GM18517 (cell line): Measurements from ENCODE around the gene KHDC1L.
"Not testable (repeated sequence)": the region's sequence is repeated elsewhere in the genome, so short reads cannot be mapped to it uniquely, and the experiment has no call there.

Experiments
- ATAC-seq: cut with Tn5 transposase; IDR thresholded peaks from one replicate; pipeline ENCODE4 v1.9.1; 2021; ENCODE audit warnings: mild to moderate bottlenecking, moderate library complexity; ENCODE audit not compliant: unreplicated experiment

The KHDC1L gene, protein sequence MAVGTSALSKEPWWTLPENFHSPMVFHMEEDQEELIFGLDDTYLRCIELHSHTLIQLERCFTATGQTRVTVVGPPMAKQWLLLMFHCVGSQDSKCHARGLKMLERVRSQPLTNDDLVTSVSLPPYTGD

DNA sequence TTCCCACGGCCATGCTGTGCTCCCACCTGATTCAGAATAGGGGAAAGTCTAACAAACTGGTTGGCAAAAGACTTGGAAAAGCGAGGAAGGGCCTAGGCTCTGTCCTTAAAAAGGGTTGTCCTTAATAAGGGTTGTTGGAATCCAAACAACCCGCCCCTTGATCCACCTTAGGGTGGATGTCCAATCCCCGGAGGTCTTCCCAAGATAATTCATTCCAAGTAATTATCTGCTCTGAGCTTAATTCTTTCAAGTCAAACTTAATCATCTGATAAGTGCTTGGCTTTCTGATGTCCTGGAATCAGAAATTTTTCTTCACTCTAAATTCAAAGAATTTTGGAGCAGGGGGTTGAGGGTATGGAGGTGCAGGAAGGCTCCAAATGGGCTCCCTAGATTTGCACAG lies at the start of gene KHDC1L:
Gene KHDC1L, minus strand, starts transcription at position 101 of the 400 bp plus-strand sequence. Its CDS starts 88 bp downstream, at position 13.
- ATAC-seq, result no peak

DNA sequence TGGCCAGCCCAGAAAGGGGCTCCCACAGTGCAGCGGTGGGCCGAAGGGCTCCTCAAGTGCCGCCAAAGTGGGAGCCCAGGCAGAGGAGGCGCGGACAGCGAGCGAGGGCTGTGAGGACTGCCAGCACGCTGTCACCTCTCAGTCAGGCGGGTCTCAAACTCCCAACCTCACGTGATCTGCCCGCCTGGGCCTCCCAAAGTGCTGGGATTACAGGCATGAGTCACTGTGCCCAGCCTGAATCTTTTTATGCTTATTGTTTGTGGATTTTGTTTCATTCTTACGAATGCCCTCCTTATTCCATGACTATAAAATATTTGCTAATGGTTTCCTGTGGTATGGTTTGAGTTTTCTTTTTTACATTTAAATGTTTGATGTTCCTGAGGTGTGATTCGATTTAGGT lies 44.0 kb upstream of the KHDC1L start:
- ATAC-seq, result not testable (repeated sequence)

DNA sequence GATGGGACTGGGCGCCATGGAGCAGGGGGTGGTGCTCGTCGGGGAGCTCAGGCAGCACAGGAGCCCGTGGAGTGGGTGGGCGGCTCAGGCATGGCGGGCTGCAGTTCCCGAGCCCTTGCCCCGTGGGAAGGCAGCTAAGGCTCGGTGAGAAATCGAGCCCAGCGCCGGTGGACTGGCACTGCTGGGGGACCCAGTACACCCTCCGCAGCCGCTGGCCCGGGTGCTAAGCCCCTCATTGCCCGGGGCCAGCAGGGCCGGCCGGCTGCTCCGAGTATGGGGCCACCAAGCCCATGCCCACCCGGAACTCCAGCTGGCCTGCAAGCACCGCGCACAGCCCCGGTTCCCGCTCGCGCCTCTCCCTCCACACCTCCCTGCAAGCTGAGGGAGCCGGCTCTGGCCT lies 43.6 kb upstream of the KHDC1L start:
- not testable (repeated sequence) for ATAC-seq

DNA sequence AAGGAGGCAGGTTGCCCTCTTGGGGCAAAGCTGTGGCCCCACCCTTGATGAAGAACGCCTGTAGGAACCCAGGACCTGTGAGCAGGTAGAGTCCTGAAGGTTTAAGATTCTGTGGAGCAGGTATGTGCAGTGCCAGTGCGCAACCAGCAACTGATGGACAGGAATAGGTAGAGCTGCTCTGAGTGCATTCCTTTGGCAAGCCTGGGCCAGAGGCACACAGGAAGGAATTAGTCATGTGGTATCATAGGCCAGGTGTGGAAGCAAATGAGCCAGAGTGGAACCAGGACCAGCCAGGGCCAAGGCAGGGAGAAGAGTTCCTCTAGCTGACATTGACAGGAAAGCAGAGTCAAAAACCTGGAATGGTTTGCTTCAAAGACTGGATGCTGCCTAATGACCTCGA lies 39.1 kb upstream of the KHDC1L start:
- ATAC-seq, result no peak

DNA sequence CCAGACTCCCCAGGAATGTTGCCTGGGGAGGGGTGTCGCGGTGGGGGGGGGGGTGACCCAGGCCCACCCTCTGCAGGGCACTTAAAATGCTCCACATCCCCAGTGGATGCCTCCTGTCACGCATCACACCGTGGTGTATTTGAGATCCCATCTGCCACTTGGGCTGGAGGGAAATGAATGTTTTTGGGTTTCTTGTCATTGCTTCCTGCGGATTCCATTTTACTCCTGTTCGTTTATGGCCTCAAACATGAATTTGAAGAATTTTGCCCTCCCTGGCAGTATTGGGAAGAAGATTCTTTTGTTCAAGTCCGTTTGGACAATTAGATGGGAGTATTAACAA lies 38.2 kb upstream of the KHDC1L start:
- peak; percentile 3 for ATAC-seq

DNA sequence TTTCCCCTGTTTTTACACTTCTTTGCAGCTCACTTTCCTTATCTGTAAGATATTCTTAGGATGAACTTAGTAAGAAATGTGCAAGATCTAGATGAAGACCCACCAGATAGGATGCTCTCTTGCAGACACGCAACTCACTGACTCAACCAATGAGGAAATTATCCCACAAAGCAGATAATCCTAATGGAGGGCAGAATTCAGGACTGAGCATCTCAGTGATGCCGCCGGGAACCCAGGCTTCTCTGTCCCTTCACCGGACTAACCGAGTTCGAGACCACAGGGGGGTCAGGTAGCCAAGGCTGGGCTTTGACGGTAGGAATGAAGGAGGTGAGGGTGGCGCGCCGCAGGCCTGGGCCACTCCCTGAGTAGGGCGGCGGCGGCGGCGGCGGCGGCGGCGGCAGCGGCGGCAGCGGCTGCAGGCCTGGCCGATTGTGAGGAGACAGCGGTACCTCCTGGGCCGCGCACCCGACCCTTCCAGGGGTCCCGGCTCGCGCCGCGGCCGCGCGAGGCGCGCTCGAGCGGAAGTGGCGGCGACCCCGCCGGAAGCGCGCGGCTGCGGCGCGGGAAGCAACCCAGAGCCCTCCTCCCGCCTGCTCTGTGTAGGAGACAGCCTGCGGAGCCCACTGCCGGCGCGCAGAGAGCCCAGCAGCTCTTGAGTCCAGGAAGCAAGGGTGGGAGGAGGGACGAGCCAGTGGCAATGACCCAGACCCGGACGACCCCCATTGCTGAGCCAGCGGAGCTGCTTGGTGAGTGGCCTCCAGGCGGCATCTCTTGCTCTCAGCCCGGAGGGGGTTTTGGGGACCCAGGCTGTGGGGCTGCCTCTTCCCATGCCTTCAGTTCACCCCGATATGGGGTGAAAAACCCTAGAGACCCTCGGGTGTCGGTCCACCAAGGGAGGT lies 37.6 kb upstream of the KHDC1L start, which contains the start of gene KHDC1:
Gene KHDC1, minus strand, starts transcription at position 526 of the 899 bp plus-strand sequence. CDS start 20,679 bp downstream, outside the sequence.
- ATAC-seq, result peak; percentile 83

DNA sequence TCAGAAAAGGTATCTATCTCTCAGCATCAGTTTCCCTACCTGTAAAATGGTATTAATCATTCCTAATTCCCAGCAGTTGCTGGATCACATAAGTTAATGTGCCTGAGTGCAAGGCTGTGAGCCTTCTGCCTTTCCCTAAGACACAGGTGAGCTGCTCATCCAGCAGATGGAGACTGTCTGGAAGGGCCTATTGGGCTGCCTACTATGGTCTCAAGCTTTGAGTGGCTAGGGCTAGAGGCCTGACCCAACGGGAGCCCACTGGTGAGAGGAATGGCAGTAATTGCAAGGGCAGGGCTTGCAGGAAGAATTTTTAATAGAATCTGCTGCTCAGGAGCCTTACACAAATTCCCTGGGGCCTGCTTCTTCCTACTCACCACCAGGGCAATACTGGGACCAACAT lies 33.4 kb upstream of the KHDC1L start:
- ATAC-seq, result no peak

DNA sequence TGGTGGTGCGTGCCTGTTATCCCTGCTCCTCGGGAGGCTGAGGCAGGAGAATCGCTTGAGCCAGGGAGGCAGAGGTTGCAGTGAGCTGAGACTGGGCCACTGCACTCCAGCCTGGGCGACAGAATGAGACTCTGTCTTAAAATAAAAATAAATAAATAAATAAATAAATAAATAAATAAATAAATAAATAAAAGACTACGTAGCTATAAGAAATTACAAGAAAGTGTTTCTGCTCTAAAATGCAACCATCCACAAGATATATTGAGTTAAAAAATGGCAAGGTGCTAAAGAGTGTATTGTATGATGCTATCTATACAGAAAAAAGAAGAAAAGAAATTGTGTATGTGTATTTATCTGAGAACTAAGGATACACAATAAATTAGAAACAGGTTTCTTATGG lies 29.0 kb upstream of the KHDC1L start:
- not testable (repeated sequence) for ATAC-seq

DNA sequence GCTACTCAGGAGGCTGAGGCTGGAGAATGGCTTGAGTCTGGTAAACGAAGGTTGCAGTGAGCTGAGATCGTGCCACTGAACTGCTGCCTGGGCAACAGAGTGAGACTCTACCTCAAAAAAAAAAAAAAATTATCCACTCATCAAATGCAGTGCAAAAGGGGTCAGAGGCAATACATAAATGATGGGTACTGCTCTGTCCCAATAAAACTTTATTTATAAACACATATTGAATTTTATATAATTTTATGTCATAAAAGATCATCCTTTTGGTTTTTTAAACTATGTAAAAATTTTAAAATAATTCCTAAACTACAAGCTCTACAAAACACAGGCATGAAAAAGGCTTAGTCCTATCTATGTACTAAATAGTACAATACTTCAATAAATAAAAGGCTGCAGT lies 27.4 kb upstream of the KHDC1L start:
- ATAC-seq, result no peak

DNA sequence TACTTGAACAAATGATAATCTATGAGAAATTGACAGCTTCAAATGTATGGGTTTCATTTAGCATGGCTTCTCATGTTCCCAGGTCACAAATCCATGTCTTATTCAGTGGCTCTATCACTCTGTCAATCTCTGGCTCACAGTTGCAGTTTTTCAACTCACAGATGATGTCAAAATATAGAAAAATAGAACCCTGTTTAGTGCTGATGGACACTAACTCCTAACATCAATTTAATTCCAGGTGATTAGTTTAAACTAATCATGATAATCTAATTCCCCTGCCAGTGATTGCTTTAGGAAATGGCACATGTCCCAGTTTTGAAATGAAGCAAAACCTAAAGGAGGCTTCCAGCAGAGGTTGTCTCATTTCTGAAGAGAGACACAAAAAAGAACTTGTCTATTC lies 24.7 kb upstream of the KHDC1L start:
- ATAC-seq, result no peak

DNA sequence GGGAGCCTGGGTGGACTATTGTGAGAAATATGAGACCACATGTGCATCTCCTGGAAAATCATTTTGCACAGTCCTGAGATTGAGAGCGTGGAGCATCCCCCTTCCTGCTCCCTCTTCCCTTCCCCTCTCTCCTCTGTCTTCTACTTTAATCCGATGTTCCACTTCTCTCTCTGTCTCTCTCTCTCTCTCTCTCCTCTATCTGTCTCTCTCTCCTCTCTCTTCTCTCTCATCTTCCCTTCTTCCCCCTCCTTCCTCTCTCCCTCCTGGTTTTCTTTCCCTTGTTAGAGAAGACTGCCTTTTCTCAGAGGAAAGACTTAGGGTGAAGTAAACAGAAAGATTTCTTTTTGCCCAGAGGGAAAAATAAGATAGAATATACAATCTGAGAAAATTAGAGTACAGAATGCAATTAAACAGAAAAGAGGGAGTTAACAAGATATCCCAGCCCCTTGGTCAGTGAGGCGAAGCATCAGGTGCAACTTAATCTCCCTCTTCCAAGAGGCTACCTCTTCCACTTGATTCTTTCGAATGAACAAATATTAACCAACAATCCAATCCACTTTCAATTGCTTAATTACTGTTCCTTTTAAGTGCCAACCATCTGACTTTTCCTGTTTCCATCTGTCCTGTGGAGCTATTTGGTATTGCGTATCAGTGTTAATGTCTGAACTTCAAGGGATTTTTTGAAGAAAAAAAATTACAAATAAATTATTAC lies 23.1 kb upstream of the KHDC1L start:
- no peak for ATAC-seq

DNA sequence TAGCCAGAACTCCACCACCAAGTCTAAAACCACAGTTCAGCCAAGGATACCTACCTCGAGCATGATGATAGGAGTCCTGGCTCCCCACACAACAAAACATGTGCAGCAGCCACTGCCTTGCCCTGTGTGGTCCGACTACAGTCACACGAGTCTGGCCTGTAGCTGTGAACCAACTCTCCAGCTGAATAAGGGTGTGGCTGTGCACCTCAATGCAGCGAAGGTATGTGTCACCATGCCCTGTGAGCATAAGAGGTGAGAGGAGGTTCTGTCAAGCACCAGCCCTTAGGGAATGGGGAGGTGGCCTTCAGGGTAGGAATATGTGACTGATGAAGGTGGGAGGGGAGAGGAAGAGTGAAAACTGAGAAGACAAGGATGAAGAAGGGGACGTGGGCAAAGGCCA lies 16.7 kb upstream of the KHDC1L start:
- ATAC-seq, result no peak

DNA sequence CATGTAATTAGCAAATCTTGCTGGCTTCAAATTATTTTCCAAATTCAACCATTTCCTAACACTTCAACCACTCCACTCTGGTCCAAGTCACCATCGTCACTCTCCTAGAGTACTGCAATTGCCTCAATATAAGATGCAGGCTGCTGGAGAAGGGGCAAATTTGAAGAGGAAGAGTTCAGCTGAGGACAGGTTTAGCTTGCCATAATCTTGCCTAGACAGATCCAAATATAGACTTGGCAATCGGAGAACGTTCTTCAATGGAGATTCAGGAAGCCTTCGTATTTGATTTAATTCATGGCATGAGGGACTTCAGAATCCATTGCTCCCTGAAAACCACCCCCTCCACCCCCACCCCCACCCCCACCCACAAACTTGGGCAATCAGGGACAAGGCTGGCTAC lies 15.4 kb upstream of the KHDC1L start:
- ATAC-seq, result no peak

DNA sequence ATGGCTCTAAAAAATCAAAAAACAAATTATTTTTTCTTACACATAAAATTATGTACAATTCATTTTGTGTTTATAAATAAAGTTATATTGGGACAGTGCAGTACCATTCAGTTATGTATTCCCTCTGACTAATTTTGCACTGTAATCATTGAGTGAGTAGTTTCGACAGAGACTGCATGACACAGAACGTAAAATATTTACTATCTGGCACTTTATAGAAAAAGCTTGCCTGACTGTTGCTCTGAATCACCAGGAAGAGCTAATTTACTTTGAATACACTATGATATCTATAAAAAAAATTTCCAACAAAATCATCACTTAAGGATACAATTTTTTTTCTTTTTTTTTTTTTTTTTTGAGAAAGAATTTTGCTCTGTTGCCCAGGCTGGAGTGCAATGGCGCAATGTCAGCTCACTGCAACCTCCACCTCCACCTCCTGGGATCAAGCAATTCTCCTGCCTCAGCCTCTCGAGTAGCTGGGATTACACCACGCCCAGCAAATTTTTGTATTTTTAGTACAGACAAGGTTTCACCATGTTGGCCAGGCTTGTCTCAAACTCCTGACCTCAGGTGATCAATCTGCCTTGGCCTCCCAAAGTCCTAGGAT lies 11.0 kb upstream of the KHDC1L start:
- ATAC-seq, result no peak

DNA sequence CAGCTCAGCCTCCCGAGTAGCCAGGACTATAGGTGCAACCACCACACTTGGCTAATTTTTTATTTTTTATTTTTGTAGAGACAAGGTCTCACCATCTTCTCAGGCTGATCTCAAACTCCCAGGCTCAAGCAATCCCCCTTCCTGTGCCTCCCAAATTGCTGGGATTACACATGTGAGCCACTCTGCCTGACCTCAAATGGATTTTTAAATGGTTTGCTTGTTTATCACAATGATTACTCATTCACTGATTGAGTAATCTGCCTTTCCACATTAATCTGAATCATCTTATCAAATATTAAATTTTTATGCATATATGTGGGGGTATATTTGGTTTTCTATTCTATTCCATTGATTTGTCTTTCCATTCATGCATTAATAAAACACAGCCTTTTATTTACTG lies 9.4 kb upstream of the KHDC1L start:
- ATAC-seq, result no peak

DNA sequence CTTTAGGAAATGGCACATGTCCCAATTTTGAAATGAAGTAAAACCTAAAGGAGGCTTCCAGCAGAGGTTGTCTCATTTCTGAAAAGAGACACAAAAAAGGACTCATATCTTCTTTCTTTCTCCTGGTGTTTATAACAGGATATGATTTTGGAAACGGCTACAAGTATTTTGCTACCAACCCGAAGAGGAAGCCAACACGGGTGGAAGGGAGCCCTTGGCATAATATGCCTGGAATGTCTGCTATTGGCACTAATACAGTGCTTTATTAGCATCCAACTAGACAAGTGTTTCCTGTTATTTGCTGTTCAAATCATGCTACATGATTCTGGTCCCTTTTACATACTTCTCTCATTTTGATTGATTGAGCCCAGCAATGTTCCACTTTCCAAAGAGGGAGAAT lies 8.7 kb upstream of the KHDC1L start:
- not testable (repeated sequence) for ATAC-seq

DNA sequence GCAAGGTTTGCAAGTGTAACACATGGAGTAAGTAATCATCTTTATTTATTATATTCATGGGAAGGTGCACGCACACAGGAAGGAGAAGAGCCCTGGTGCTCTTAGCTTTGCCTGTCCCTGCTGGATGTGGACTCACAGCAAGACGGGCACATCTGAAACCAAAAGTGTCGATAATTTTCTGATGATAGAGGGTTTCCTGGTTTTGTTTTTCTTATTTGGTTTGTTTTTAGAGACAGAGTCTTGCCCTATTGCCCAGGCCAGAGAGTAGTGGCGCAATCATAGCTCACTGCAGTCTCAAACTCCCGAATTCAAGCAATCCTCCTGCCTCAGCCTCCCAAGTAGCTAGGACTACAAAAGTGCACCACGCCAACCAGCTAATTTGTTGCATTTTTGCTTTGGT lies 7.8 kb upstream of the KHDC1L start:
- no peak for ATAC-seq

DNA sequence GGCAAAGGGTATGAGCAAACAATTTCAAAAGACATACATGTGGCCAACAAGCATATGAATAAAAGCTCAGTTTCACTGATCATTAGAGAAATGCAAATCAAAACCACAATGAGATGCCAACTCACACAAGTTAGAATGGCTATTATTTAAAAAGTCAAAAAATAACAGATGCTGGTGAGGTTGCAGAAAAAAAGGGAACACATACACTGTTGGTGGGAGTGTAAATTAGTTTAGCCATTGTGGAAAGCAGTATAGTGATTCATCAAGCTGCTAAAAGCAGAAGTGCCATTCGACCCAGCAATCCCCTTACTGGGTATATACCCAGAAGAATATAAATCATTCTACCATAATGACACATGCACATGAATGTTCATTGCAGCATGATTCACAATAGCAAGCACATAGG lies 6.7 kb upstream of the KHDC1L start:
- ATAC-seq, result peak; percentile 57

DNA sequence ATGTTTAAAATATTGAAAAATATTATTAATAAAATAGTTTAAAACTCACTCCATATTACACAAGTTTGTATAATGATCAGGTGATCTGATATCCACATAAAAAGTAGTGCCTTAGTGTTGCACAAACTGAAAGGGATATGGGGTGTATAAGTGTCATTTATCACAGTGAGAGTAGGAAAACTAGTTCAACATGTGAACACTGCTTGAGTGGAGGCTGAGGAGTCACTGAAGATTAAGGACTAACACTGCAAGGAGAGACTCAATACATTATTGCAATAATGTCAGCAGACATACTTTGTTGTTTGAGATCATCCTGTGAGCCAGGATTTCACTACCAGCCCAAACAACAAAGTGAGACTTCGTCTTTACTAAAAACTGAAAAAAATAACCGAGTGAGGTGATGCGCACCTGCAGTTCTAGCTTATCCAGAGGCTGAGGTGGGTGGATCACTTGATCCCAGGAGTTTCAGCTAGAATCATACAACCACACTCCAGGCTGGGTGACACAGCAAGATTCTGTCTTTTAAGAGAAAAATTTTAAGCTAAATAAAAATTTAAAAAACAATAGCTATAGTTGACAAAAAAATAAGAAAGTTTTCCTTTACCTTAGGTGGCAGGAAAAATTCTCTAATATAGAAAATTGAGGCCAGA lies 2.4 kb upstream of the KHDC1L start:
- no peak for ATAC-seq

DNA sequence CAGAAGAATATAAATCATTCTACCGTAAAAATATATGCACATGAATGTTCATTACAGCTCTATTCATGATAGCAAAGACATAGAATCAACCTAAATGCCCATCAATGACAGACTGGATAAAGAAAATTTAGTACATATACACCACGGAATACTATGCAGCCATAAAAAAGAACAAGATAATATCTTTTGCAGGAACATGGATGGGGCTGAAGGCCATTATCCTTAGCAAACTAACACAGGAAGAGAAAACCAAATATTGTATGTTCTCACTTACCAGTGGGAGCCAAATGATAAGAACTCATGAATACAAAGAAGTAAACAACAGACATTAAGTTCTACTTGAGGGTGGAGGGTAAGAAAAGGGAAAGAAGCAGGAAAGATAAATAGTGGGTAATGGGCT lies 8.4 kb downstream of the KHDC1L start:
- ATAC-seq, result no peak

DNA sequence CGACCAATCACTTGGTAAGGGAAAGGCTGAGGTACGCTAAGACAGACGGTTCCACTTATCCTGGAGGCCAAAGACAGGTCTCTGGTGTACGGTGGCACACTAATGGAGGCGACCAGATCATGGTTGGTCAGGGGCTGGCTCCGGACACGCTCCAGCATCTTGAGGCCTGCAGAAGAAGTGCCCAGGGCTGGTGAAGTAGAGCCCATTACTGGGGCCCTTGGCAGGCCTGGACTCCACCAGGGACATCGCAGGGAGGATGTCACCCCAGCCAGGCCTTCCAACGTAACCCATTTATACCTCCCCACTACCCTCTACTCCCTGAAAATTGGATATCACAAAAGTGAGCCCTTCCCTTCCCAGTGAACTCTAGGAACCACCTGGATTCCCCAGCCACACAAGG lies 16.2 kb downstream of the KHDC1L start:
- no peak for ATAC-seq
